Measurements from ENCODE around the gene CD6. TPM values are rescaled to one million over a fixed set of nuclear protein-coding genes. Genes with fewer than 3 reads are reported as not detected.

CD6 gene
- total RNA-seq, 4 donors from 2014 or later: 0.33 to 4.0 (median 1.1) TPM

DNA sequence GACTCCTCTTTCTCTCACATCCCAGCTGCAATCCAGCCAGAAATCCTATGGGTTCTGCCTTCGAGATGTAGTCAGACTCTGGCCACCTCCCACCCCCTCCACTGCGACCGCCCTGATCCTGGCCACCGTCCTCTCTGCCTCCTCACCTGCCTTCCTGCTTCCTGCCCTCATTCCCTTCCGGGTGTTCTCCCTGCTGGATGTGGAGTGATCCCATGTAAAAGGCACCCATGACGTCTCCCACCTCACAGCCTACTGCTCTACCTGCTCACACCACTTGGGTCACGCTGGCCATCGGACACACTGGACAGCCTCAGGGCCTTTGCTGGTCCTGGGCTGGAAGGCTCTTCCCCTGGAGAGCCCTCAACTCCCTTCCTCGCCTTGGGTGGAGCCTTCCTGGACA, 97.1 kb downstream of the CD6 start:
- TF ChIP-seq, protein P1, sequence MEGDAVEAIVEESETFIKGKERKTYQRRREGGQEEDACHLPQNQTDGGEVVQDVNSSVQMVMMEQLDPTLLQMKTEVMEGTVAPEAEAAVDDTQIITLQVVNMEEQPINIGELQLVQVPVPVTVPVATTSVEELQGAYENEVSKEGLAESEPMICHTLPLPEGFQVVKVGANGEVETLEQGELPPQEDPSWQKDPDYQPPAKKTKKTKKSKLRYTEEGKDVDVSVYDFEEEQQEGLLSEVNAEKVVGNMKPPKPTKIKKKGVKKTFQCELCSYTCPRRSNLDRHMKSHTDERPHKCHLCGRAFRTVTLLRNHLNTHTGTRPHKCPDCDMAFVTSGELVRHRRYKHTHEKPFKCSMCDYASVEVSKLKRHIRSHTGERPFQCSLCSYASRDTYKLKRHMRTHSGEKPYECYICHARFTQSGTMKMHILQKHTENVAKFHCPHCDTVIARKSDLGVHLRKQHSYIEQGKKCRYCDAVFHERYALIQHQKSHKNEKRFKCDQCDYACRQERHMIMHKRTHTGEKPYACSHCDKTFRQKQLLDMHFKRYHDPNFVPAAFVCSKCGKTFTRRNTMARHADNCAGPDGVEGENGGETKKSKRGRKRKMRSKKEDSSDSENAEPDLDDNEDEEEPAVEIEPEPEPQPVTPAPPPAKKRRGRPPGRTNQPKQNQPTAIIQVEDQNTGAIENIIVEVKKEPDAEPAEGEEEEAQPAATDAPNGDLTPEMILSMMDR (IDR thresholded peaks at IDR 0.05; ENCODE audit: low read depth): no peak

DNA sequence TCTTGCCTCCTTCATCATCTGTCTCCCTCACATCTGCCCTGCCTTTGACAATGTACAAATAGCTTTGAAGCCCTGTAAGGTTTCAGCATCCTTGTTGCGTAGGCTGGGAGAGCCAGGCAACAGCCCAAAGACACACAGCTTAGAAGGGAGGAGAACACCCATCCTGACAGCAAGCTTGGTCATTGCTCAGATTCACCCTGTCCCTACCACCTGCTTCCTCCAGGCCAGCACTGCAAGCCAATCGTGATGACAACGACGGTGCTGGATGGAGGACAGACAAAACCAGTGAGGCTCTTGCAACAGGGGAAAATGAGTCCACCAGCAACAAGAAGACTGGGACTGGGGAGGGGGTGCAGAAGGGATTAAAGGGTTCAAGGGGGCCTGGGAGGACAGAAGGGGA, 97.9 kb downstream of the CD6 start:
- TF ChIP-seq, protein P1 (IDR thresholded peaks at IDR 0.05; ENCODE audit: low read depth): no peak

Small RNAs within 50 kb of the gene (small RNA-seq; reads per million reads assigned to genes)
- not detected for gene RNU6-933P

Other genes starting within 250 kb of the CD6 start
- gene MS4A18, start 247.0 kb upstream of the CD6 start, total RNA-seq: not detected
- gene MS4A15, start 214.8 kb upstream of the CD6 start, total RNA-seq: not detected
- gene MS4A10, start 186.3 kb upstream of the CD6 start, total RNA-seq: not detected
- 10 to 100 TPM; 11.5 to 30.5 (median 17.3) TPM for gene CCDC86, start 129.6 kb upstream of the CD6 start, total RNA-seq
- 1 to 10 TPM in 1 of 4 donors, under 1 TPM in 2, not detected in 1; 0.49 to 1.7 (median 0.66) TPM for gene PTGDR2, start 115.7 kb upstream of the CD6 start, total RNA-seq
- 1 to 10 TPM in 2 of 4 donors, under 1 TPM in 1, not detected in 1; 0.34 to 10.0 (median 1.5) TPM for gene ZP1, start 104.1 kb upstream of the CD6 start, total RNA-seq
- gene PRPF19, start 65.1 kb upstream of the CD6 start, total RNA-seq: 10 to 100 TPM; 24.3 to 43.2 (median 36.5) TPM
- 100 to 1,000 TPM in 2 of 4 donors, 10 to 100 TPM in 2; 90.1 to 148 (median 111) TPM for gene TMEM109, start 57.5 kb upstream of the CD6 start, total RNA-seq
- 1 to 10 TPM in 3 of 4 donors, under 1 TPM in 1; 0.51 to 3.0 (median 1.3) TPM for gene TMEM132A, start 47.2 kb upstream of the CD6 start, total RNA-seq
- 10 to 100 TPM; 13.5 to 57.6 (median 24.2) TPM for gene SLC15A3, start 19.5 kb upstream of the CD6 start, total RNA-seq
- gene CD5, start 130.8 kb downstream of the CD6 start, total RNA-seq: 1 to 10 TPM in 3 of 4 donors, not detected in 1; 1.2 to 2.0 (median 1.3) TPM
- gene VPS37C, start 189.7 kb downstream of the CD6 start, total RNA-seq: 10 to 100 TPM in 1 of 4 donors, 1 to 10 TPM in 3; 6.7 to 10.9 (median 8.8) TPM
- 10 to 100 TPM in 2 of 4 donors, 1 to 10 TPM in 1, not detected in 1; 4.4 to 46.1 (median 45.4) TPM for gene PGA3, start 231.8 kb downstream of the CD6 start, total RNA-seq